ENCODE measurements around the gene LBH. TPM values are rescaled to one million over a fixed set of nuclear protein-coding genes. Genes with fewer than 3 reads are reported as not detected.

LBH gene
- 10 to 100 TPM in 1 of 2 donors, 1 to 10 TPM in 1; 8.7 to 16.1 TPM for total RNA-seq

- Histone ChIP-seq H3K9ac (ENCODE audit: low read depth in 2 of 2, low read length in 2 of 2) (peak within 1 kb of the TSS; percentile 58 to 80), H3K9me3 (no peaks in the 10 kb centered on the region), H3K27me3 (peaks cover 30% of the 10 kb centered on the region), H3K4me3 (peak within 1 kb of the TSS; percentile 60), H3K27ac (peak within 1 kb of the TSS; percentile 76), H3K36me3 (no peaks in the 10 kb centered on the region), H3K4me1 (no peaks in the 10 kb centered on the region)
- intact Hi-C loops (cut with DNase I), result loop anchor here (10.0 kb wide), 1 partner anchor 213 kb away; the partner anchor contains the start of gene LCLAT1
- TF ChIP-seq CTCF (IDR thresholded peaks at IDR 0.05), result no peak
- peak; percentile 81 for DNase-seq
Observed at GRCh38 chr2:30231212-30231995, at the start of gene LBH. Gene LBH, plus strand, starts transcription at chr2:30231534. Its CDS starts 205 bp downstream, at chr2:30231739.

DNA sequence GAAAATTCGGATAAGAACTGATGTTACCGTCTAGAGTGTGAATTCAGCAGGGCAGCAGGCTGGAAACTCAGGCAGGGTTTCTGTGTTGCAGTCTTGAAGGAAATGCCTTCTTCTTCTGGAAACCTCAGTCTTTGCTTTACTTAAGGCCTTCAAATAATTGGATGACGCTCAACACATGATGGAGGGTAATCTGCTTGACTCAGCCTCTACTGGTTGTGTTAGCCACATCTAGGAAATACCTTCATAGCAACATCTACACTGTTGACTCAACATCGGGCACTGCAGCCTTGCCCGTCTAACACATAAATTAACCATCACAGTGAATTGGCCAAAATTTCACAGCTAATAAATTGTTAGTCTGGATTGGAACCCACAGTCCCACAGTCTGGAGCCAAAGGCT is 47.3 kb upstream of the LBH start:
- TF ChIP-seq CTCF (IDR thresholded peaks at IDR 0.05), result no peak

DNA sequence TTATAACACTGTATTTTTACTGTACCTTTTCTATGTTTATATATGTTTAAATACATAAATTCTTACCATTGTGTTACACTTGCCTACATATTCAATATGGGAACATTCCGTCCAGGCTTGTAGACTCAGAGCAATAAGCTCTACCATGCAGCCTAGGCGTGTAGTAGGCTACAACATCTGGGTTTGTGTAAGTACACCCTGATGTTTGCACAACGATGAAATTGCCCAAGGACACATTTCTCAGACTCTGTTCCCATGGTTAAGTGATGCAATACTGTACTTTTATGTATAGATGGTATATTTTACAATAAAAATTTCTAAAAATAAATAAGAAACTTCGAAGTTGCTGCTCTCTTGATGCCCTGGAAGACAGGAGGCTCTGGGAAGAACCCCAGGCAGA is 46.2 kb upstream of the LBH start:
- H3K4me3 ChIP-seq, result no peak overlapping the region
- H3K27me3 ChIP-seq, result no peaks in the 10 kb centered on the region
- no peak for TF ChIP-seq CTCF (IDR thresholded peaks at IDR 0.05)
- intact Hi-C loops (cut with DNase I), result no loop called here
- H3K9ac ChIP-seq (ENCODE audit: low read depth in 2 of 2, low read length in 2 of 2), result no peak overlapping the region
- no peaks in the 10 kb centered on the region for H3K9me3 ChIP-seq
- H3K27ac ChIP-seq, result no peak overlapping the region
- no peak for DNase-seq
- no peaks in the 10 kb centered on the region for H3K36me3 ChIP-seq
- H3K4me1 ChIP-seq, result no peaks in the 10 kb centered on the region

More for the DNA sequence above, 47.3 kb upstream of the LBH start:
- intact Hi-C loops (cut with DNase I), result no loop called here
- Histone ChIP-seq H3K9me3 (no peaks in the 10 kb centered on the region), H3K27me3 (no peaks in the 10 kb centered on the region), H3K36me3 (no peaks in the 10 kb centered on the region), H3K9ac (ENCODE audit: low read depth in 2 of 2, low read length in 2 of 2) (no peak overlapping the region), H3K4me3 (no peak overlapping the region), H3K4me1 (no peaks in the 10 kb centered on the region), H3K27ac (no peak overlapping the region)
- DNase-seq, result no peak

DNA sequence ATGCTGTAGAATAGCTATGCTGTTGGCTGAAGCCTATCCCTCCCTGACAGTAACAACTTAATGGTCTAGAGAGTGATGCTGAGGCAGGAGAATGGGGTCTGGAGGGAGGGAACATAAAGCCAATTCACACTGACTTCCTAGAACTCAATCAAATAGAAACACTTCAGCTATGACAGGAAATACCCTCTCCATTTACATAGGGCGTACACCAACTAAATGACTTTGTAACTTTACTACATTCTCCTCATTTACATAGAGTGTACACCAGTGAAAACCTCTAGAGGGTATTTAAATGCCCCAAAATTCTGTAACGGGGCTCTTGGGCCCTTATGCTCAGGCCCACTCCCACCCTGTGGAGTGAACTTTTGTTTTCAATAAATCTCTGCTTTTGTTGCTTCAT is 43.0 kb upstream of the LBH start:
- intact Hi-C loops (cut with DNase I), result no loop called here
- no peak overlapping the region for H3K9ac ChIP-seq (ENCODE audit: low read depth in 2 of 2, low read length in 2 of 2)
- H3K27ac ChIP-seq, result no peak overlapping the region
- H3K9me3 ChIP-seq, result no peaks in the 10 kb centered on the region
- no peaks in the 10 kb centered on the region for H3K27me3 ChIP-seq
- H3K4me1 ChIP-seq, result no peaks in the 10 kb centered on the region
- no peak for DNase-seq
- no peak for TF ChIP-seq CTCF (IDR thresholded peaks at IDR 0.05)
- no peaks in the 10 kb centered on the region for H3K36me3 ChIP-seq
- H3K4me3 ChIP-seq, result no peak overlapping the region

DNA sequence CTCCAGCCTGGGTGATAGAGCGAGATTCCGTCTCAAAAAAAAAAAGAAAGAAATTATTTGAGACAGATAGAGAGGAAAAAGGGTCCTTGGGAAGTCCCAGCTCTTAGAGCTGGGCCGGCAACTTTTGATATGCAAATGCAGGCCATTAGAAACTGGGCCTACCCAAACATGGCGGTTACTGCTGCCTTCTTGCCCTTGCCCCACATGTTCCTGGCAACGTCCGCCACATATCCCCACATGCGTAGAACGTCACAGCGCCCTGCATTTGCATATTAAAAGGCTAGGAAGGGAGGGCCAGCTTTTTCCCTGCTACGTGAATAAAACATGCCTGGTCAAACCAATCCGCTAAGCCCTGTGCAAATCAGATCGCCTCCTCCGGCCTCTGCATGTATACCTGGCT is 40.7 kb upstream of the LBH start:
- Histone ChIP-seq H3K4me3 (no peak overlapping the region), H3K9me3 (no peaks in the 10 kb centered on the region), H3K4me1 (no peaks in the 10 kb centered on the region), H3K27ac (no peak overlapping the region), H3K36me3 (no peaks in the 10 kb centered on the region), H3K27me3 (no peaks in the 10 kb centered on the region), H3K9ac (ENCODE audit: low read depth in 2 of 2, low read length in 2 of 2) (no peak overlapping the region)
- TF ChIP-seq CTCF (IDR thresholded peaks at IDR 0.05), result no peak
- intact Hi-C loops (cut with DNase I), result no loop called here
- no peak for DNase-seq

Data from colonic mucosa (tissue), 4 donors.